Tibial artery (tissue), 4 donors: ENCODE measurements around the gene PAQR8.
"Not testable (repeated sequence)": the region's sequence is repeated elsewhere in the genome, so short reads cannot be mapped to it uniquely, and the experiment has no call there.

Experiments
- DNase-seq, 2 donors: peaks; one replicate each; pipeline ENCODE4 v3.0.0-alpha.2; 2019
- H3K27ac ChIP-seq, 2 donors: fragments of 200-600 bp; sonication (generic) in 1 of 2; 1 replicate in 1 of 2; 2 replicates in 1 of 2; pipeline ENCODE4 v1.5.1; 2018 to 2019; ENCODE audit warnings: mild to moderate bottlenecking in 1 of 2
- H3K27me3 ChIP-seq, 2 donors: fragments of 200-600 bp; sonication (generic) in 1 of 2; one replicate each; pipeline versions ENCODE4 v1.5.1 to v1.6.0; 2016 to 2019
- H3K36me3 ChIP-seq, 3 donors: fragments of 200-600 bp; sonication (generic) in 2 of 3; one replicate each; pipeline ENCODE4 v1.5.1; 2016 to 2019; ENCODE audit warnings: mild to moderate bottlenecking in 2 of 3
- H3K4me1 ChIP-seq, 4 donors: fragments of 200-600 bp; sonication (generic) in 2 of 4; 1 replicate in 3 of 4; 2 replicates in 1 of 4; pipeline ENCODE4 v1.5.1; 2016 to 2019
- H3K4me3 ChIP-seq, 2 donors: fragments of 200-600 bp; sonication (generic) in 1 of 2; 1 replicate in 1 of 2; 2 replicates in 1 of 2; pipeline ENCODE4 v1.5.1; 2018 to 2019; ENCODE audit warnings: mild to moderate bottlenecking in 2 of 2
- H3K9me3 ChIP-seq, 3 donors: fragments of 200-600 bp; sonication (generic) in 1 of 3; one replicate each; pipeline ENCODE4 v1.5.1; 2016 to 2019
- CTCF ChIP-seq, 2 experiments: fragments of 200-600 bp in 1 of 2; fragments of 450-650 bp in 1 of 2; IDR thresholded peaks; one replicate each; pipeline ENCODE4 v1.5.1; 2017 to 2019; ENCODE audit warnings: antibody characterized with exemption in 2 of 2, mild to moderate bottlenecking in 1 of 2, moderate library complexity in 1 of 2
- intact Hi-C: fragments of 100-400 bp; cut with DNase I; formaldehyde crosslinking; loops from one replicate; pipeline ENCODE4 v1.15.0; 2023; ENCODE audit warnings: low total_unique reads

The PAQR8 gene

GRCh38 chr6:52377538-52378221 lies 15.7 kb downstream of the PAQR8 start:
- no peaks in the 10 kb centered on the region for H3K9me3 ChIP-seq
- H3K4me3 ChIP-seq = no peak overlapping the region
- no peak for DNase-seq
- no peaks in the 10 kb centered on the region for H3K27me3 ChIP-seq
- TF ChIP-seq CTCF (IDR thresholded peaks at IDR 0.05) = no peak
- H3K27ac ChIP-seq = no peak overlapping the region
- no peaks in the 10 kb centered on the region for H3K36me3 ChIP-seq
- intact Hi-C loops = no loop called here
- H3K4me1 ChIP-seq = no peaks in the 10 kb centered on the region

GRCh38 chr6:52381249-52381648 lies 19.3 kb downstream of the PAQR8 start:
- Histone ChIP-seq H3K9me3 (no peaks in the 10 kb centered on the region), H3K4me1 (no peaks in the 10 kb centered on the region), H3K27ac (no peak overlapping the region), H3K4me3 (no peak overlapping the region), H3K27me3 (no peaks in the 10 kb centered on the region), H3K36me3 (no peaks in the 10 kb centered on the region)
- DNase-seq = no peak
- TF ChIP-seq CTCF (IDR thresholded peaks at IDR 0.05) = no peak
- intact Hi-C loops = no loop called here

GRCh38 chr6:52384145-52384766 lies 22.3 kb downstream of the PAQR8 start:
- H3K27ac ChIP-seq = no peak overlapping the region
- TF ChIP-seq CTCF (IDR thresholded peaks at IDR 0.05) = no peak
- H3K4me1 ChIP-seq = no peaks in the 10 kb centered on the region
- no peak for DNase-seq
- H3K4me3 ChIP-seq = no peak overlapping the region
- no peaks in the 10 kb centered on the region for H3K36me3 ChIP-seq
- H3K27me3 ChIP-seq = no peaks in the 10 kb centered on the region
- H3K9me3 ChIP-seq = no peaks in the 10 kb centered on the region
- intact Hi-C loops = no loop called here

GRCh38 chr6:52385074-52385473 lies 23.1 kb downstream of the PAQR8 start:
- no peak for DNase-seq
- H3K36me3 ChIP-seq = no peaks in the 10 kb centered on the region
- intact Hi-C loops = no loop called here
- H3K4me3 ChIP-seq = no peak overlapping the region
- no peaks in the 10 kb centered on the region for H3K27me3 ChIP-seq
- H3K27ac ChIP-seq = no peak overlapping the region
- peaks cover 0 to 4% (median 0%) of the 10 kb centered on the region in 4 donors for H3K4me1 ChIP-seq
- no peaks in the 10 kb centered on the region for H3K9me3 ChIP-seq
- TF ChIP-seq CTCF (IDR thresholded peaks at IDR 0.05) = no peak

GRCh38 chr6:52388119-52388518 lies 26.2 kb downstream of the PAQR8 start:
- H3K27ac ChIP-seq, H3K4me1 ChIP-seq, H3K27me3 ChIP-seq, H3K36me3 ChIP-seq, intact Hi-C loops, H3K4me3 ChIP-seq, DNase-seq, H3K9me3 ChIP-seq: not testable (repeated sequence)

GRCh38 chr6:52388790-52389189 lies 26.8 kb downstream of the PAQR8 start:
- Histone ChIP-seq H3K4me3 (no peak overlapping the region), H3K27ac (no peak overlapping the region), H3K4me1 (peaks cover 0 to 4% (median 0%) of the 10 kb centered on the region in 4 donors), H3K27me3 (no peaks in the 10 kb centered on the region), H3K9me3 (no peaks in the 10 kb centered on the region), H3K36me3 (no peaks in the 10 kb centered on the region)
- DNase-seq = no peak
- no peak for TF ChIP-seq CTCF (IDR thresholded peaks at IDR 0.05)
- intact Hi-C loops = no loop called here
